ENCODE measurements around the gene SLC15A4. TPM values are rescaled to one million over a fixed set of nuclear protein-coding genes. Genes with fewer than 3 reads are reported as not detected.

Gene SLC15A4
- total and polyA plus RNA-seq, 8 donors, result 0.89 to 37.8 (median 4.2) TPM

DNA sequence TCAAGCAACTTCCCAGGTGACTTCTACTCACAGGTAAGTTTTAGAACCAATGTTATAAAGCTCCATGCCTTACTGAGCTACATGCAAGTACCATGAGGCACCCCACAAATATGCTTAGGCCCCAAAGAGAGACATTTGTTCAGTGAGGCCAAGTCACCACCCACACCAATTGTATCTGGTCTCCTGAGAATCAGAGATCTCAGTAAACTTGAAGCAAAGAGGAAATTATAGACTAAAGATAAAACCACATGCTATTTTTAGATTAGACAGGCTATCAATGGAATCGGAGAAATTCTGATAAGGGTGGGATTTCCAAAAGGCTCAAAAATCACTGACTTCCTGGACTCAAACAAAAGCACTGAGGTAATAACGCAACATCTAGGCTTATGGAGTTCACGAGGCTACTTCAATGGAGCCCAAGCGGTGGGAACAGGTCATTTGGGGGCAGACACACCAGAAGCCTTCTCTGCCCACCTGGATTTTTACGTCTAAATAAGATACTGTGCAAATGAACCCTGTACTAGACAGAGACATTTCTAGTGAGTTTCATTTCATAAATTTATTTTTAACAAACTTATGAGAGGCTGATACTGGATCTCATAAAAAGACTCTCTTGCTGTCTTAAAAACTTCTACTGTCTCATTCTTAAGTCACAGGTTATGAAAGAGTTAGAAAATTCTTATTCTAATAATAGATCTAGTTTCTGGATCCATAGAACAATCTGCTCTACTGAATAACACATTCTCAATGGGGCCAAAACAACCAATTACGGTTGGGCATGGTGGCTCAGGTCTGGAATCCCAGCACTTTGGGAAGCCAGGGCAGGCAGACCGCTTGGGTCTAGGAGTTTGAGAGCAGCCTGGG is 7.7 kb downstream of the SLC15A4 start:
- no peak overlapping the region for H3K4me3 ChIP-seq
- peak overlapping the region in 2 of 5 donors; percentile 50 to 96 for H3K27ac ChIP-seq
- intact Hi-C loops (cut with DNase I; ENCODE audit: low total_unique reads), result no loop called here
- peaks cover 7 to 25% (median 24%) of the 10 kb centered on the region in 4 donors for H3K36me3 ChIP-seq
- WGBS, 5 donors, result 72 to 82% (median 77%) methylated on average over 7 of the region's 7 CpGs
- no peak for DNase-seq
- TF ChIP-seq EP300 (IDR thresholded peaks at IDR 0.05) (no peak), POLR2A (IDR thresholded peaks at IDR 0.05) (no peak), POLR2AphosphoS5 (IDR thresholded peaks at IDR 0.05) (no peak)
- TF ChIP-seq, protein P1, sequence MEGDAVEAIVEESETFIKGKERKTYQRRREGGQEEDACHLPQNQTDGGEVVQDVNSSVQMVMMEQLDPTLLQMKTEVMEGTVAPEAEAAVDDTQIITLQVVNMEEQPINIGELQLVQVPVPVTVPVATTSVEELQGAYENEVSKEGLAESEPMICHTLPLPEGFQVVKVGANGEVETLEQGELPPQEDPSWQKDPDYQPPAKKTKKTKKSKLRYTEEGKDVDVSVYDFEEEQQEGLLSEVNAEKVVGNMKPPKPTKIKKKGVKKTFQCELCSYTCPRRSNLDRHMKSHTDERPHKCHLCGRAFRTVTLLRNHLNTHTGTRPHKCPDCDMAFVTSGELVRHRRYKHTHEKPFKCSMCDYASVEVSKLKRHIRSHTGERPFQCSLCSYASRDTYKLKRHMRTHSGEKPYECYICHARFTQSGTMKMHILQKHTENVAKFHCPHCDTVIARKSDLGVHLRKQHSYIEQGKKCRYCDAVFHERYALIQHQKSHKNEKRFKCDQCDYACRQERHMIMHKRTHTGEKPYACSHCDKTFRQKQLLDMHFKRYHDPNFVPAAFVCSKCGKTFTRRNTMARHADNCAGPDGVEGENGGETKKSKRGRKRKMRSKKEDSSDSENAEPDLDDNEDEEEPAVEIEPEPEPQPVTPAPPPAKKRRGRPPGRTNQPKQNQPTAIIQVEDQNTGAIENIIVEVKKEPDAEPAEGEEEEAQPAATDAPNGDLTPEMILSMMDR (IDR thresholded peaks at IDR 0.05), result no peak
- H3K4me1 ChIP-seq, result peaks cover 27 to 85% (median 44%) of the 10 kb centered on the region in 4 donors
- H3K27me3 ChIP-seq, result no peaks in the 10 kb centered on the region
- H3K9me3 ChIP-seq, result no peaks in the 10 kb centered on the region

GRCh38 chr12:128814411-128815261 is 9.1 kb downstream of the SLC15A4 start:
- no peak for TF ChIP-seq EP300 (IDR thresholded peaks at IDR 0.05)
- TF ChIP-seq POLR2A (IDR thresholded peaks at IDR 0.05), result no peak
- TF ChIP-seq, protein P1 (IDR thresholded peaks at IDR 0.05), result no peak
- TF ChIP-seq POLR2AphosphoS5 (IDR thresholded peaks at IDR 0.05), result no peak
- WGBS, 5 donors, result 94 to 97% (median 95%) methylated on average over 25 of the region's 25 CpGs
- DNase-seq, result peak in 1 of 2 donors; percentile 5
- intact Hi-C loops (cut with DNase I; ENCODE audit: low total_unique reads), result no loop called here
- H3K27ac ChIP-seq, result peak overlapping the region in 1 of 5 donors; percentile 1
- peaks cover 7 to 24% (median 21%) of the 10 kb centered on the region in 4 donors for H3K36me3 ChIP-seq
- no peaks in the 10 kb centered on the region for H3K27me3 ChIP-seq
- peaks cover 30 to 85% (median 45%) of the 10 kb centered on the region in 4 donors for H3K4me1 ChIP-seq
- H3K4me3 ChIP-seq, result no peak overlapping the region
- H3K9me3 ChIP-seq, result no peaks in the 10 kb centered on the region

GRCh38 chr12:128813883-128814282 is 9.9 kb downstream of the SLC15A4 start:
- H3K27me3 ChIP-seq, result no peaks in the 10 kb centered on the region
- peak overlapping the region in 2 of 5 donors; percentile 13 to 33 for H3K27ac ChIP-seq
- intact Hi-C loops (cut with DNase I; ENCODE audit: low total_unique reads), result no loop called here
- 75 to 81% (median 78%) methylated on average over 10 of the region's 10 CpGs for WGBS, 5 donors
- H3K36me3 ChIP-seq, result peaks cover 7 to 31% (median 24%) of the 10 kb centered on the region in 4 donors
- no peaks in the 10 kb centered on the region for H3K9me3 ChIP-seq
- peaks cover 27 to 81% (median 45%) of the 10 kb centered on the region in 4 donors for H3K4me1 ChIP-seq
- no peak overlapping the region for H3K4me3 ChIP-seq
- DNase-seq, result peak in 1 of 2 donors; percentile 2
- TF ChIP-seq POLR2AphosphoS5 (IDR thresholded peaks at IDR 0.05) (no peak), POLR2A (IDR thresholded peaks at IDR 0.05) (no peak), EP300 (IDR thresholded peaks at IDR 0.05) (no peak)
- TF ChIP-seq, protein P1 (IDR thresholded peaks at IDR 0.05), result no peak

GRCh38 chr12:128813392-128813791 is 10.4 kb downstream of the SLC15A4 start:
- H3K27ac ChIP-seq, result peak overlapping the region in 2 of 5 donors; percentile 13 to 33
- H3K4me1 ChIP-seq, result peaks cover 23 to 76% (median 41%) of the 10 kb centered on the region in 4 donors
- no peaks in the 10 kb centered on the region for H3K9me3 ChIP-seq
- 92 to 98% (median 96%) methylated on average over 10 of the region's 10 CpGs for WGBS, 5 donors
- DNase-seq, result peak in 1 of 2 donors; percentile 15
- TF ChIP-seq EP300 (IDR thresholded peaks at IDR 0.05) (no peak), POLR2AphosphoS5 (IDR thresholded peaks at IDR 0.05) (no peak), POLR2A (IDR thresholded peaks at IDR 0.05) (no peak)
- TF ChIP-seq, protein P1 (IDR thresholded peaks at IDR 0.05), result no peak
- intact Hi-C loops (cut with DNase I; ENCODE audit: low total_unique reads), result no loop called here
- peaks cover 7 to 36% (median 29%) of the 10 kb centered on the region in 4 donors for H3K36me3 ChIP-seq
- no peaks in the 10 kb centered on the region for H3K27me3 ChIP-seq
- no peak overlapping the region for H3K4me3 ChIP-seq

Data from stomach (tissue), 9 donors.